ENCODE measurements around the gene FCN3.

The FCN3 gene

DNA sequence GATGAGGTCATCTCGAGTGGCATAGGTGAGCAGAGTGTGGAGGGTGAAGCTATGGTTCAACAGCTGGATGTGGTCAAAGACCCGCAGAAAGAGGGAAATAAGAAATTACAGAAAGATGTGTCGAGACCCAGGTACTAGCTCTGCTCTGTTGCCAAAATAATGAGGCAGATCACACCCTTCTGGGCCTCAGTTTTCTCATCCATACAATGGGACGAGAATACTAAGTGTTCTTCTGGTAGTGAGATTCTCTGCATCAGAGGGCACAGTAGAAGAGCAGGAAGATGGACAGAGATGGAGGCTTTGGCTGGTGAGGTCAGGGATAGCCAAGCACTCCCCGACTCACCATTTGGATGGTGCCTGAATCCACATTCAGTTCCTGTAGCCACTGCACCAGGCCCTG, 18.9 kb downstream of the FCN3 start:
- peak overlapping the region; percentile 72 for H3K27ac Mint-ChIP-seq
- no peaks in the 10 kb centered on the region for H3K9me3 Mint-ChIP-seq
- peaks cover 5% of the 10 kb centered on the region for H3K36me3 Mint-ChIP-seq
- CTCF ChIA-PET: interaction anchor here (1.5 to 8.0 kb wide), 7 partner anchors 10 to 55 kb away, joined by 4 to 96 read pairs (median 25); partner anchors contain the start of gene MAP3K6
- H3K4me3 Mint-ChIP-seq: peak overlapping the region; percentile 67
- DNase-seq: no peak
- peaks cover 31% of the 10 kb centered on the region for H3K27me3 Mint-ChIP-seq
- peaks cover 39% of the 10 kb centered on the region for H3K4me1 Mint-ChIP-seq

DNA sequence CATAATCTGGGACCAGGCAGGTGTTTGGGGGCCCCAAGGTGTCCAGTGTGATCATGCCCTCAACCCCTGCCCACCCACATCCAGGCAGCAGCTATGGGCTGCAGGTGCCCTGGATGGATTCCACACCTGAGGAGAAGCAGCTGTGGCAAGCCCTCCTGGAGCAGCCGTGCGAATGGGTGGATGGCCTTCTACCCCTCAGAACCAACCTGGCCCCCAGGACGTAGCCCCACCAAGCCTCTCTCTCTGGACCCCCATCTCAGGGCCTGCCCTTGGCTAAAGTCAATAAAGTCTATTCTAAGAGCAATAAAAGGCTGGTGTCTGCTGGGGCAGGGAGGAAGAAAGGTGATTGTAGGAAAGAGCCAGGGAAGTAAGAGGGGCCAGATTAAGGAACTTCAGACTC, 21.0 kb downstream of the FCN3 start:
- no peak overlapping the region for H3K4me3 Mint-ChIP-seq
- CTCF ChIA-PET: interaction anchor here (0.8 to 8.0 kb wide), 4 partner anchors 15 to 42 kb away, joined by 3 to 96 read pairs (median 26); partner anchors contain the start of gene MAP3K6
- DNase-seq: no peak
- H3K27me3 Mint-ChIP-seq: peaks cover 15% of the 10 kb centered on the region
- H3K9me3 Mint-ChIP-seq: no peaks in the 10 kb centered on the region
- peaks cover 31% of the 10 kb centered on the region for H3K4me1 Mint-ChIP-seq
- no peak overlapping the region for H3K27ac Mint-ChIP-seq
- peaks cover 10% of the 10 kb centered on the region for H3K36me3 Mint-ChIP-seq

DNA sequence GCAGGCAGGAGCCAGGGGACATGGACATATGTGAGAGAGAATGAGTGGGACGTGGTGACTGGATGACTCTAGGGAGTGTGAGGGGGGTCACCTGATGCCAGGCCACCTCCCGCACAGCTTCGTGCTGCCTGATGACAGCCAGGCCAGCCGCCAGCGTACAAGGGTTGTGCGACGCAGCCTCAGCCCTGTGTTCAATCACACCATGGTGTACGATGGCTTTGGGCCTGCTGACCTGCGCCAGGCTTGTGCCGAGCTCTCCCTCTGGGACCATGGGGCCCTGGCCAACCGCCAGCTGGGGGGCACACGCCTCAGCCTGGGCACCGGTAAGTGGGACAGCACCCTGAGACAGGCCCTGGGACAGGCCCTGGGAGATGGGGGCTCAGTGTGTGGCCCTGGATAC, 21.5 kb downstream of the FCN3 start:
- Mint-ChIP-seq H3K36me3 (peaks cover 10% of the 10 kb centered on the region), H3K27me3 (peaks cover 10% of the 10 kb centered on the region), H3K4me3 (no peak overlapping the region), H3K9me3 (no peaks in the 10 kb centered on the region), H3K27ac (no peak overlapping the region), H3K4me1 (peaks cover 31% of the 10 kb centered on the region)
- CTCF ChIA-PET: interaction anchor here (0.8 to 8.0 kb wide), 3 partner anchors 16 to 51 kb away, joined by 3 to 96 read pairs (median 6); partner anchors contain the start of gene MAP3K6
- DNase-seq: no peak

DNA sequence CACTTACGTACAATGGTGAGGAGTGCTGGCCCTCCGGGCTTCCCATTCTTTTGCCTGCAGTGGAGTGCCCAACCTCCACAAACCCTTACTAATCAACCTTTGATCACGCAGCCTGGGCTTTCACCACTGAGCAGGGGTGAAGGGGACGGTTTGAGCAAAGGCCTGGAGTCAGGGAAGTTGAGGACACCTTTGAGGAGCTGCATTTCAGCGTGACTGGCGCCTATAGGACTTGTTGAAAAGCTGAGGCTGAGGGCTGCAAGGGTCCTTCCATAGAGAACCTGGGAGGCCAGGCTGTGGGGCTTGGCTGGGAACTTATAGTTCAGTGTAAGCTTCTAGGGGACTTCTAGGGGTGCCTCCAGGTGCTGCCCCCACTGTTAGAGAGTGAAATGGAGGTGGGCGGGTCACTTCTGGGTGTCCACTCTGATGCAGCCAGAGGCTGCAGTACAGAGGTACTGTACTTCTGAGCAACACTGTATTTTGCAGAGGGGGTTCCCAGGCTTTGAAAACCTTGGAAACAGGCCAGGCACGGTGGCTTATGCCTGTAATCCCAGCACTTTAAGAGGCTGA, 23.0 kb downstream of the FCN3 start:
- Mint-ChIP-seq H3K27me3 (no peaks in the 10 kb centered on the region), H3K4me3 (no peak overlapping the region), H3K27ac (no peak overlapping the region), H3K9me3 (no peaks in the 10 kb centered on the region), H3K36me3 (peaks cover 17% of the 10 kb centered on the region), H3K4me1 (peaks cover 24% of the 10 kb centered on the region)
- DNase-seq: no peak
- CTCF ChIA-PET: no interaction called here

DNA sequence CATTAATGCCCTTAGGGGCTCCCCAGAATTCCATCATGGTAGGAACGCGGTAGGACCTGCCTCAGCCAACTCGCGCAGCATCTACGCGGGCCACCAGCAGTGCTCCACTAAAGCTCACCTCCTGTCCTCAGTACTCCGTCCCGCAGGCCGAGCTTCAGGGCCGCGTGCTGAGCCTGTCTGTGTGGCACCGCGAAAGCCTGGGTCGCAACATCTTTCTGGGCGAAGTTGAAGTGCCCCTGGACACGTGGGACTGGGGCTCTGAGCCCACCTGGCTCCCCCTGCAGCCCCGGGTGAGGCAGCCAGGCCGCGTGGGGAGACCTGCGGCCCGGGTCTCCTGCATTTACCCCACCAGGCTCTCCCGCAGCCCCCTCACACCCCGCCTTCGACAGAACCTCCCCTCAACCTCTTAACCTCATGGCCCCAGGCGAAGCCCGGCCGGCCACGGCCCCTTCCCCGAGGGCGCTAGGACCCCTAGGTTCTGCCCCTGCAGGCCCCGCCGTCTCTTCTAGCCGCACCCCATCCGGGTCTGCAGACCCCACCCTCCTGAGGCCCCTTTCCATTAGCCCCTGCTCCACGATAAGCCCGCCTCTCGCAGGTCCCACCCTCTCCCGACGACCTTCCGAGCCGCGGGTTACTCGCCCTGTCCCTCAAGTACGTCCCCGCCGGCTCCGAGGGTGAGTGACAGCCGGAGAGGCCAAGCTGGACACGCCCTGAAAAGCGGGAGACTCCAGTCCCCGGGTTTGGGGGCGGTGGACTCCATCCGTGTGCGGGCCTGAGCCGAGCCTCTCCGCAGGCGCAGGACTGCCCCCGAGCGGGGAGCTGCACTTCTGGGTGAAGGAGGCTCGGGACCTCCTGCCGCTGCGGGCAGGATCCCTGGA, 23.7 kb downstream of the FCN3 start:
- Mint-ChIP-seq H3K4me3 (no peak overlapping the region), H3K9me3 (no peaks in the 10 kb centered on the region), H3K36me3 (peaks cover 22% of the 10 kb centered on the region), H3K4me1 (peaks cover 22% of the 10 kb centered on the region), H3K27me3 (no peaks in the 10 kb centered on the region), H3K27ac (no peak overlapping the region)
- CTCF ChIA-PET: no interaction called here
- no peak for DNase-seq

DNA sequence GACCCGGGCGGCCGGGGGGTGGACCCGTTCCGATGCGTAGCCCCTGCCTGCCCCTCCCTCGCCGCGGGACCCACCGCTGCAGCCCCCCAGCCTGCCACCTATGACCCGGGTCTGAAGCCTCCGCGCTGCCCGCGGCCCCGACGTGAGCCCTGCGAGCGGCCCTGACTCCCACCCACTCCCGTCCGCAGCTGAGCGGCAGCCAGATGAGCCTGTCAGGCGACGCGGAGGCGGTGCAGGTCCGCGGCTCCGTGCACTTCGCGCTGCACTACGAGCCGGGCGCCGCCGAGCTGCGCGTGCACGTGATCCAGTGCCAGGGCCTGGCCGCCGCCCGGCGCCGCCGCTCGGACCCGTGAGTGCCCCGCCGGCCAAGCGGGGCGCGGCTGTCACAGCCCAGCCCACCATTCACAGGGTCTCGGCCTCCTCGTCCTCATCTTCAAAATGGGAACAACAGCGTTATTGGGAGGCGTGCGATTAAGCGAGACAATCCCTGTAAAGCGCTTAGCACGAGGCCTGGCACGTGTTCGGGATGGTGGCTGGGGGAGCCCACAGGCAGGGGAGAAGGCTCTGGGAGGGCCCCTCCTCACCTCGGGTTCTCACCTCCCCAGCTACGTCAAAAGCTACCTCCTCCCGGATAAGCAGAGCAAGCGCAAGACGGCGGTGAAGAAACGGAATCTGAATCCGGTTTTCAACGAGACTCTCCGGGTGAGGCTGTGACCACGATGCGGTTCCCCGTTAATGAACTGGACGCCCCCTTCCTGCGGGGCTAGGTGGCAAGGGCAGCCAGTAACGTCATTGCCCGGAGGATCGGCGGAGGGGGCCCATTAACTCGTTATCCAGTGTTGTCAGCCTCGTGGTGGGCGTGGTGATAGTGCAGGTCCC, 24.6 kb downstream of the FCN3 start:
- no peaks in the 10 kb centered on the region for H3K27me3 Mint-ChIP-seq
- H3K4me3 Mint-ChIP-seq: no peak overlapping the region
- no peak for DNase-seq
- peaks cover 22% of the 10 kb centered on the region for H3K4me1 Mint-ChIP-seq
- no peak overlapping the region for H3K27ac Mint-ChIP-seq
- CTCF ChIA-PET: interaction anchor here (0.9 to 1.7 kb wide), 3 partner anchors 16 to 27 kb away, joined by 3 read pairs; partner anchors contain the start of gene MAP3K6
- no peaks in the 10 kb centered on the region for H3K9me3 Mint-ChIP-seq
- H3K36me3 Mint-ChIP-seq: peaks cover 27% of the 10 kb centered on the region

DNA sequence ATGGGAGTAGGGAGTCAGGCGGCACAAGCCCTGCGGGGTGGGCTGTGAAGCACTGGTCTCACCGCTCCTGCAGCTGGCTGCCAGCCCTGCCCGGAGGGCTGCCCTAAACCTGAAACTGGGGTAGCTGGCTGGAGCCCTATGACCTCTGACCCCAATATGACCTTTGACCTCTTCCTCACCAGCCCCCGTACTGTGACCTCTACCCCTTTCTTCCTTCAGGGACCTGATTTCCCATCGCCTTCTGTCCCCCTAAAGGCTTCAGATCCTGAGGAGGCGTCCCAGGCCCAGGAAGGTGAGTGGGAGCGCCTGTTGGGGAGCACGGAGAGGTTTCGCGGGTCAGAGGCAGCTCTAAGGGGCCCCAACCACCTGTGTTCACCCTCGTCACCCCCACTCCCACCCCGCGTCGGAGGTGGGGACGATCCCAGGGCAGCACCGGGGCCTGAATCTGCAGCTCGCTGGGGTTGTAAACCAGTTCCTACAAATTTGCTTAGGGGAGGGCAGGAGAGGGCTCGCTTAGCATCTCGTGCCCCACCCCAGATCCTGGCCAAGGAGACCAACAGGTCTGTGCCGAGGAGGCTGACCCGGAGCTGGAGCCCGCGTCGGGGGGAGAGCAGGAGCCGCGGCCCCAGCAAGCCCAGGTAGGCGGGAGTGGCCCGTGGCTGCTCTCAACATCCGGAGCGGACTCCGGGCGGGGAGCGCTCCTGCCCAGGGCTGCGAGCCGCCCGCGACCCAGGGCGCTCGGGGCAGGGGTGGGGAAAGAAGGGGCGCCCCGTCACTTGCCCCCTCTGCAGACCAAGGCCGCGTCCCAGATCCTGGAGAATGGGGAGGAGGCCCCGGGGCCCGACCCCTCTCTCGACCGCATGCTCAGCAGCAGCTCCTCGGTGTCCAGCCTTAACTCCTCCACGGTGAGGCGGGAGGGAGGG, 25.5 kb downstream of the FCN3 start:
- H3K36me3 Mint-ChIP-seq: peaks cover 30% of the 10 kb centered on the region
- peak overlapping the region; percentile 33 for H3K27ac Mint-ChIP-seq
- H3K4me3 Mint-ChIP-seq: peak overlapping the region; percentile 31
- H3K4me1 Mint-ChIP-seq: peaks cover 28% of the 10 kb centered on the region
- CTCF ChIA-PET: interaction anchor here (0.9 to 1.7 kb wide), 4 partner anchors 8 to 26 kb away, joined by 3 to 4 read pairs (median 3); partner anchors contain the start of gene MAP3K6
- peak; percentile 59 for DNase-seq
- H3K27me3 Mint-ChIP-seq: no peaks in the 10 kb centered on the region
- no peaks in the 10 kb centered on the region for H3K9me3 Mint-ChIP-seq

DNA sequence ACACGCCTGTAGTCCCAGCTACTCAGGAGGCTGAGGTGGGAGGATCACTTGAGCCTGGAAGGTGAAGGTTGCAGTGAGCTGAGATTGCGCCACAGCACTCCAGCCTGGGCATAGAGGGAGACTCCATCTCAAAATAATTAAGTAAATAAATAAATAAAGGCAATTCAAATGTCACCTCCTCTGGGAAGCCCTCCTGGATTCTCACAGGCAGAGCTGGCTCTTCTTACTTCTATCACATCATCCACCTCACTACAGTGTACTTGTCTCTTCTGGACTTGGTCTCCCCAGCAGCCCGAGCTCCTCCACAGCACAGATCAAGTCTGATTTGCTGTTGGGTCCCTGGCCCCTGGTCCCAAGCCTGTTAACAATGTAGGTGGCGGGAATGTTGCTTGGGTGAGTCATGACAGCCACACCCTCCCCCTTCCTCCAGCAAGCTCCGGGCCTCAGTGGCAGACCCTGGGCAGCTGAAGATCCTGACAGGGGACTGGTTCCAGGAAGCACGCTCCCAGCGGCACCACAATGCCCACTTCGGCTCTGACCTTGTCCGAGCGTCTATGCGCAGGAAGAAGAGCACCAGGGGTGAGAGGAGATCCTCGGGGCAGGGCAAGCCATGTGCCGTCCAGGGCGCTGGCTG, 27.5 kb downstream of the FCN3 start:
- Mint-ChIP-seq H3K36me3 (peaks cover 42% of the 10 kb centered on the region), H3K4me1 (peaks cover 42% of the 10 kb centered on the region), H3K27me3 (no peaks in the 10 kb centered on the region), H3K4me3 (no peak overlapping the region), H3K27ac (peak overlapping the region; percentile 24), H3K9me3 (no peaks in the 10 kb centered on the region)
- no peak for DNase-seq
- CTCF ChIA-PET: interaction anchor here (1.4 kb wide), 1 partner anchor 10 kb away, joined by 10 read pairs; no protein-coding TSS in a partner anchor

DNA sequence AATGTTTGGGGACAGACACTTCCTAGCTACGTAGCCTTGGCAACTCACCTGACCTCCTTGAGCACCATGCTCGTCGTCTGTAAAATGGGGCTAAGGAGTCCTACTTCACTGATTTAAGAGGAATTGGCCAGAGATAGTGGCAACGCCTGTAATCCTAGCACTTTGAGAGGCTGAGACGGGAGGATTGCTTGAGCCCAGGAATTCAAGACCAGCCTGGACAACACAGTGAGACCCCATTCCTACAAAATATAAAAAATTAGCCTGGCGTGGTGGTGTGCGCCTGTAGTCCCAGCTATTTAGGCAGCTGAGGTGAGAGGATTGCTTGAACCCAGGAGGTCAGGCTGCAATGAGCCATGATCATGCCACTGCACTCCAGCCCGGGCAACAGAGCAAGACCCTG, 28.3 kb downstream of the FCN3 start:
- H3K4me3 Mint-ChIP-seq: no peak overlapping the region
- peaks cover 43% of the 10 kb centered on the region for H3K36me3 Mint-ChIP-seq
- no peak for DNase-seq
- H3K9me3 Mint-ChIP-seq: no peaks in the 10 kb centered on the region
- H3K4me1 Mint-ChIP-seq: peaks cover 48% of the 10 kb centered on the region
- CTCF ChIA-PET: interaction anchor here (1.0 to 2.2 kb wide), 3 partner anchors 9 to 41 kb away, joined by 4 to 10 read pairs (median 5); no protein-coding TSS in a partner anchor
- no peak overlapping the region for H3K27ac Mint-ChIP-seq
- no peaks in the 10 kb centered on the region for H3K27me3 Mint-ChIP-seq

DNA sequence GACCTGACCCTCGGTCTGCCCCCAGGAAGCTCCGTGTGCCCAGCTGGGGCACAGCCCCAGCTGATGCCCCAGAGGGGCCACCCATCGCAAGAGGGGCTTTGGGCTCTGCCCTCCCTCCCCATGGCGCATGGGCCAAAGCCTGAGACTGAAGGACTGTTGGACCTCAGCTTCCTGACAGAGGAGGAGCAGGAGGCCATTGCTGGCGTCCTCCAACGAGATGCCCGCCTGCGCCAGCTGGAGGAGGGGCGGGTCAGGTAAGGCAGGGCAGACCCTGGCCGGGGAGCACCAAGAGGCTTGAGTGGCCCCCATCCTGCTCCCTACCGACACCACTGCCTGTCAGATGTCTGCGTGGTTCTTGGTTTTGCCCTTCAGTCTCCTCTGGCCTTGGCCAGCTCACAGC, 29.4 kb downstream of the FCN3 start:
- Mint-ChIP-seq H3K36me3 (peaks cover 40% of the 10 kb centered on the region), H3K27ac (peak overlapping the region; percentile 33), H3K4me3 (no peak overlapping the region), H3K9me3 (no peaks in the 10 kb centered on the region), H3K27me3 (no peaks in the 10 kb centered on the region), H3K4me1 (peaks cover 57% of the 10 kb centered on the region)
- CTCF ChIA-PET: interaction anchor here (0.7 to 2.2 kb wide), 7 partner anchors 11 to 42 kb away, joined by 3 to 8 read pairs (median 4); partner anchors contain the start of gene MAP3K6
- no peak for DNase-seq

DNA sequence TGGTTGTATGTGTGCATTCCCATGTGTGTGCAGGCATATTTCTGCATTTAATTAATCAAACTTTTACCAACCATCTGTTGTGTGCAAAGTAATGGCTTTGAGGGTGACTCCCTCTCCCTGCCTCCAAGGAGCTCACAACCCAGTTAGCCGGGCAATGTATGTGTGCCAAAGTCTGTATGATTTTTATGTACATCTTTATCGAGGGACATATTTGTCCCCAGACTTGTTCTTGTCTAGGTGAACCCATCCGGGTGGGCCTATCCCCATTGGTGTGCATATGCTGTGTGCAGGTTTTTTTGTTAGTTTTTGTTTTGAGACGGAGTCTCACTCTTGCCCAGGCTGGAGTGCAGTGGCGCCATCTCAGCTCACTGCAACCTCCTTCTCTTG, 31.0 kb downstream of the FCN3 start:
- peaks cover 43% of the 10 kb centered on the region for H3K36me3 Mint-ChIP-seq

DNA sequence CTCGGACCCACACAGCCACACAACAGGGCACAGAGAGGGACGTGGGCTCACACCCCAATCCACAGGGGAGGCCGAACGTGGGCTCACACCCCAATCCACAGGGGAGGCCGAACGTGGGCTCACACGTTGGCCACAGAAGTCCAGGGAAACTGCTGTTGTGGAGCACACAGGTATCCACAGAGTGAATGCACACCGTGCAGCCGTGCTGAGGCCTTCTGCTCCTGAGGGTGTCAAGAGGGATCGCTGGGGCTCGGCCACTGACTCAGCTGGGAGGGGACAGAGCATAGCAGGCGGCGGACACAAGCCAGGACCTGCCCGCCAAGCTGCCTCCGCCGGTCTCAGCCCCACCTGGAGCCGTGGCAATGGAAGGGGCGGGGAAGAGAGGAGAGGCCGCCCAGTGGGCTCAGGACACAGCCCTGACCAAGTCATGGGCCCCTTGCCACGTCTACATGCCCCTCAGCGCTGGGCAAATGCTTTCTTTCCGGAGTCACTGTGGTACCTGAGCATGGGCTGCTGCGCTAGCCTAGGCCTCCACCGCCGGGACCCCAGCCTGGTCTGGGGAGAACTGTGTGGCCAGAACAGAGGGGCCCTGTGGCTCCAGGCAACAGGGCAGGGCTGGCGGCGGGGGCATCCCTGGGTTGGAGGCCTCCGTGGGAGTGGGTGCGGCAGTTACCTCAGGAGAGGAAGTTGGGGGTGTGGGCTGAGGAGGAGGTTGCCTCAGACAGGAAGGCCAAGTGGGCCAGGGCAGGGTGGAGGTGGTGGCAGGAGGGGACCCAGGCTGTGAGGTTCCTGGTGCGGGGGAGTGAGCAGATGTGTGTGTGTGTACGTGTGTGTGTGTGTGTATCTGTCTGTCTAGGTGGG, 31.6 kb downstream of the FCN3 start:
- peak; percentile 87 for DNase-seq
- Mint-ChIP-seq H3K4me3 (peak overlapping the region; percentile 90), H3K27me3 (no peaks in the 10 kb centered on the region), H3K9me3 (no peaks in the 10 kb centered on the region), H3K36me3 (peaks cover 44% of the 10 kb centered on the region), H3K27ac (peak overlapping the region; percentile 90), H3K4me1 (peaks cover 65% of the 10 kb centered on the region)
- CTCF ChIA-PET: interaction anchor here (0.6 to 3.2 kb wide), 8 partner anchors 10 to 320 kb away, joined by 3 to 26 read pairs (median 4); partner anchors contain the start of gene MAP3K6

More for the DNA sequence above, 31.0 kb downstream of the FCN3 start:
- CTCF ChIA-PET: interaction anchor here (1.0 to 2.8 kb wide), 4 partner anchors 11 to 319 kb away, joined by 3 to 26 read pairs (median 4); partner anchors contain the start of gene MAP3K6
- H3K4me1 Mint-ChIP-seq: peaks cover 65% of the 10 kb centered on the region
- peak; percentile 46 for DNase-seq
- no peaks in the 10 kb centered on the region for H3K9me3 Mint-ChIP-seq
- H3K27ac Mint-ChIP-seq: peak overlapping the region; percentile 90
- no peaks in the 10 kb centered on the region for H3K27me3 Mint-ChIP-seq
- peak overlapping the region; percentile 90 for H3K4me3 Mint-ChIP-seq
